HG03432 (cell line): ENCODE results near the gene MIGA1.
"Not testable (repeated sequence)": the region's sequence is repeated elsewhere in the genome, so short reads cannot be mapped to it uniquely, and the experiment has no call there.

ENCODE experiments used
- ATAC-seq: cut with Tn5 transposase; IDR thresholded peaks from one replicate; pipeline ENCODE4 v1.9.1; 2021; ENCODE audit warnings: mild to moderate bottlenecking, moderate library complexity; ENCODE audit not compliant: unreplicated experiment

MIGA1 gene

GRCh38 chr1:77779529-77780281 is at the start of gene MIGA1:
Gene MIGA1, plus strand, starts transcription at chr1:77779649. Its CDS starts 3,604 bp downstream, at chr1:77783253.
- ATAC-seq: peak; percentile 97

GRCh38 chr1:77732090-77732489 is 47.4 kb upstream of the MIGA1 start:
- no peak for ATAC-seq

GRCh38 chr1:77739235-77739634 is 40.2 kb upstream of the MIGA1 start:
- no peak for ATAC-seq

GRCh38 chr1:77741316-77741715 is 38.1 kb upstream of the MIGA1 start:
- no peak for ATAC-seq

- no peak for ATAC-seq
Measured at GRCh38 chr1:77742011-77742555, 37.4 kb upstream of the MIGA1 start.

GRCh38 chr1:77744576-77744975 is 34.9 kb upstream of the MIGA1 start:
- no peak for ATAC-seq

GRCh38 chr1:77749489-77749888 is 30.0 kb upstream of the MIGA1 start:
- ATAC-seq: not testable (repeated sequence)

GRCh38 chr1:77756052-77756754 is 23.2 kb upstream of the MIGA1 start:
- no peak for ATAC-seq

GRCh38 chr1:77757066-77757584 is 22.3 kb upstream of the MIGA1 start:
- no peak for ATAC-seq

GRCh38 chr1:77757603-77758002 is 21.8 kb upstream of the MIGA1 start:
- no peak for ATAC-seq

- ATAC-seq: peak; percentile 98
Measured at GRCh38 chr1:77759071-77760028, 20.1 kb upstream of the MIGA1 start, which contains the start of gene USP33. Gene USP33, minus strand, starts transcription at chr1:77759852. Its CDS starts 18,155 bp downstream, at chr1:77741697.

- ATAC-seq: no peak
Measured at GRCh38 chr1:77762072-77762476, 17.4 kb upstream of the MIGA1 start.

- no peak for ATAC-seq
Measured at GRCh38 chr1:77768006-77768405, 11.4 kb upstream of the MIGA1 start.

GRCh38 chr1:77776007-77776700 is 3.3 kb upstream of the MIGA1 start:
- ATAC-seq: no peak

- ATAC-seq: no peak
Measured at GRCh38 chr1:77781683-77782082, 2.2 kb downstream of the MIGA1 start.

GRCh38 chr1:77783141-77783540 is 3.7 kb downstream of the MIGA1 start:
- ATAC-seq: no peak

GRCh38 chr1:77786093-77786741 is 6.8 kb downstream of the MIGA1 start:
- not testable (repeated sequence) for ATAC-seq

- ATAC-seq: no peak
Measured at GRCh38 chr1:77794550-77794949, 15.1 kb downstream of the MIGA1 start.

- ATAC-seq: no peak
Measured at GRCh38 chr1:77796695-77797405, 17.4 kb downstream of the MIGA1 start.
